ENCODE measurements around the gene PCBP3.
"Not testable (repeated sequence)": the region's sequence is repeated elsewhere in the genome, so short reads cannot be mapped to it uniquely, and the experiment has no call there.

PCBP3 gene

DNA sequence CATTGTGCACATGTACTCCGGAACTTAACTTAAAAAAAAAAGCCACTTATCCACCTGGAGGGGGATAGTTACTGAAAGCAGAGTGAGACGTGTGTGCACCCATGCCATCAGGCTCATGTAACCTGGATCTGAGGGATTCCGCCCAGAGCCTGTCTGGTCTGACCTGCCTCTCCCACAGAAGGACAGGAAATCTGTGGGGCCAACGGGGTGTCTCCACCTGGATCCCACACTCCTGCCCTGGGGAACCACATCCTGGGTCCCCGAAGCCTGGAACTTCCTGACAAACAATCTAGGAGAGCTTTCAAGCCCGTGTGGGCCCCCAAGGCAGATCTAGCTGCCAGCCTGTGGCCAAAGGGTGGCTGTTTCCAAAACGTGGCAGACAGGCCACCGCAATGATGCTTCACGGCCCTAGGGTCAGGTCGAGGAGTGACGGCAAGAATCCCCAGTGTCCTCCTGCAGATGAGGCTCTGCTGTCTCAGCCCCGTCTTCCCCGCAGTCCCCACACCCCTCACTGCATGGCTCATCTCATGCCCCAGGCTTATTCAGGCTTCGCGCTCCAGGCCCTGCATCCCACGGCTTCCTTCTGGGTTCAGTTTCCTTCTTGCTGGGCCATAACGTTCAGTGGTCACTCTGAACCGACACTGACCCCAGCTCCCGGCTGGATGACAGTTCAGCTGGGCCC, 21.0 kb upstream of the PCBP3 start:
- H2AFZ ChIP-seq (ENCODE audit: low read depth, low read length), result no peak overlapping the region
- WGBS, result 83% methylated on average over 19 of the region's 19 CpGs

DNA sequence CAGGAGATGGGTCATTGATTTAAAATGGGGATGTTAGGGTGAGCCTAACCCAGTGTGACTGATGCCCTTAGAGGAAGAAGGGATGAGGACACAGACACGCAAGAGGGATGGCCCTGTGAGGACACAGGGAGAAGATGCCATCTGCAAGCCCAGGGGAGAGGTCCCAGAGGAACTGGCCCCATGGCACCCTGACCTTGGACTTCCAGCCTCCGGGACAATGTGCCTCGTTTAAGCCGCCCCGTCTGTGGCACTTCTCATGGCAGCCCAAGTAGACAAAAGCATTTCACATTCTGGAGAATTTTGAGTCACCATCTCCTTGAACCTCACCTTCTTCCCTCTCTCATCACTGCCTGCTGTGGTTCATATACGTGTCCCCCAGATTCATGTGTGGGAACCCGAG, 20.1 kb upstream of the PCBP3 start:
- H2BK5ac ChIP-seq (ENCODE audit: low read depth, low read length, poor library complexity, severe bottlenecking), result no peak overlapping the region
- H2AK5ac ChIP-seq (ENCODE audit: low read length, severe bottlenecking), result no peak overlapping the region
- H3K27me3 ChIP-seq (ENCODE audit: control insufficient read depth in 1 of 2, insufficient read depth in 1 of 2, low read length in 2 of 2), result peaks cover 22 to 57% of the 10 kb centered on the region in 2 experiments
- H3K14ac ChIP-seq (ENCODE audit: low read length in 2 of 2), result no peak overlapping the region
- H3K4me1 ChIP-seq (ENCODE audit: control insufficient read depth, insufficient read depth, low read depth, low read length), result no peaks in the 10 kb centered on the region
- WGBS, result 87% methylated on average over 7 of the region's 7 CpGs
- no peak overlapping the region for H3K4ac ChIP-seq (ENCODE audit: low read depth in 1 of 2, low read length in 2 of 2)
- no peaks in the 10 kb centered on the region for H3K9me3 ChIP-seq (ENCODE audit: control insufficient read depth, low read length)
- no peak overlapping the region for H3K4me3 ChIP-seq (ENCODE audit: insufficient read depth in 1 of 2, low read depth in 1 of 2, low read length in 2 of 2)
- no peak for DNase-seq
- no peak overlapping the region for H2BK15ac ChIP-seq (ENCODE audit: low read depth, poor library complexity, severe bottlenecking)
- H2AFZ ChIP-seq (ENCODE audit: low read depth, low read length), result no peak overlapping the region
- H3K4me2 ChIP-seq (ENCODE audit: low read length, poor library complexity, severe bottlenecking), result no peak overlapping the region
- no peaks in the 10 kb centered on the region for H3K36me3 ChIP-seq (ENCODE audit: control insufficient read depth in 1 of 2, insufficient read depth in 2 of 2, low read depth in 1 of 2, low read length in 2 of 2)
- no peaks in the 10 kb centered on the region for H3K79me1 ChIP-seq (replicated peaks; ENCODE audit: low read length, poor library complexity, severe bottlenecking)
- H3K18ac ChIP-seq (ENCODE audit: low read depth in 1 of 2, low read length in 2 of 2), result no peak overlapping the region
- H2BK12ac ChIP-seq (ENCODE audit: low read length in 2 of 2), result no peak overlapping the region
- H4K8ac ChIP-seq (ENCODE audit: low read length), result no peak overlapping the region
- no peak overlapping the region for H4K91ac ChIP-seq (ENCODE audit: low read length)
- H3K27ac ChIP-seq (ENCODE audit: low read length, poor library complexity, severe bottlenecking), result no peak overlapping the region
- no peak overlapping the region for H3K9ac ChIP-seq (ENCODE audit: low read length)
- H2BK120ac ChIP-seq (ENCODE audit: low read depth, low read length), result no peak overlapping the region
- no peak overlapping the region for H3K23ac ChIP-seq (ENCODE audit: low read length in 2 of 2)

More for the DNA sequence above, 21.0 kb upstream of the PCBP3 start:
- Histone ChIP-seq H3K14ac (ENCODE audit: low read length in 2 of 2) (no peak overlapping the region), H3K4me3 (ENCODE audit: insufficient read depth in 1 of 2, low read depth in 1 of 2, low read length in 2 of 2) (no peak overlapping the region), H3K36me3 (ENCODE audit: control insufficient read depth in 1 of 2, insufficient read depth in 2 of 2, low read depth in 1 of 2, low read length in 2 of 2) (no peaks in the 10 kb centered on the region), H3K9ac (ENCODE audit: low read length) (no peak overlapping the region), H4K91ac (ENCODE audit: low read length) (no peak overlapping the region), H3K79me1 (replicated peaks; ENCODE audit: low read length, poor library complexity, severe bottlenecking) (no peaks in the 10 kb centered on the region), H2BK5ac (ENCODE audit: low read depth, low read length, poor library complexity, severe bottlenecking) (no peak overlapping the region), H3K4ac (ENCODE audit: low read depth in 1 of 2, low read length in 2 of 2) (no peak overlapping the region), H3K4me1 (ENCODE audit: control insufficient read depth, insufficient read depth, low read depth, low read length) (no peaks in the 10 kb centered on the region), H3K23ac (ENCODE audit: low read length in 2 of 2) (no peak overlapping the region), H3K9me3 (ENCODE audit: control insufficient read depth, low read length) (no peaks in the 10 kb centered on the region), H4K8ac (ENCODE audit: low read length) (no peak overlapping the region), H2BK120ac (ENCODE audit: low read depth, low read length) (no peak overlapping the region), H2BK15ac (ENCODE audit: low read depth, poor library complexity, severe bottlenecking) (no peak overlapping the region), H3K27ac (ENCODE audit: low read length, poor library complexity, severe bottlenecking) (no peak overlapping the region), H3K4me2 (ENCODE audit: low read length, poor library complexity, severe bottlenecking) (no peak overlapping the region), H2AK5ac (ENCODE audit: low read length, severe bottlenecking) (no peak overlapping the region), H2BK12ac (ENCODE audit: low read length in 2 of 2) (no peak overlapping the region), H3K18ac (ENCODE audit: low read depth in 1 of 2, low read length in 2 of 2) (no peak overlapping the region), H3K27me3 (ENCODE audit: control insufficient read depth in 1 of 2, insufficient read depth in 1 of 2, low read length in 2 of 2) (peaks cover 25 to 64% of the 10 kb centered on the region in 2 experiments)
- DNase-seq, result no peak

DNA sequence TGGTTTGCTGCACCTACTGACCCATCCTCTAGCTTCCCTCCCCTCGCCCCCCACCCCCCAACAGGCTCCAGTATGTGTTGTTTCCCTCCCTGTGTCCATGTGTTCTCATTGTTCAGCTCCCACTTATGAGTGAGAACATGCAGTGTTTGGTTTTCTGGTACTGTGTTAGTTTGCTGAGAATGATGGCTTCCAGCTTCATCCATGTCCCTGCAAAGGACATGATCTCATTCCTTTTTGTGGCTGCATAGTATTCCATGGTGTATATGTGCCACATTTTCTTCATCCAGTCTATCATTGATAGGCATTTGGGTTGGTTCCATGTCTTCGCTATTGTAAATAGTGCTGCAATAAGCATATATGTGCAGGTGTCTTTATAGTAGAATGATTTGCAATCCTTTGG, 17.4 kb upstream of the PCBP3 start:
- H3K79me1 ChIP-seq (replicated peaks; ENCODE audit: low read length, poor library complexity, severe bottlenecking); H2BK15ac ChIP-seq (ENCODE audit: low read depth, poor library complexity, severe bottlenecking); H3K4me1 ChIP-seq (ENCODE audit: control insufficient read depth, insufficient read depth, low read depth, low read length); H3K14ac ChIP-seq (ENCODE audit: low read length in 2 of 2); H2BK12ac ChIP-seq (ENCODE audit: low read length in 2 of 2); H2BK5ac ChIP-seq (ENCODE audit: low read depth, low read length, poor library complexity, severe bottlenecking); H3K4me3 ChIP-seq (ENCODE audit: insufficient read depth in 1 of 2, low read depth in 1 of 2, low read length in 2 of 2); H3K36me3 ChIP-seq (ENCODE audit: control insufficient read depth in 1 of 2, insufficient read depth in 2 of 2, low read depth in 1 of 2, low read length in 2 of 2); H2AK5ac ChIP-seq (ENCODE audit: low read length, severe bottlenecking); H2AFZ ChIP-seq (ENCODE audit: low read depth, low read length); H3K4ac ChIP-seq (ENCODE audit: low read depth in 1 of 2, low read length in 2 of 2); H3K18ac ChIP-seq (ENCODE audit: low read depth in 1 of 2, low read length in 2 of 2); H3K27ac ChIP-seq (ENCODE audit: low read length, poor library complexity, severe bottlenecking); H4K8ac ChIP-seq (ENCODE audit: low read length); H3K4me2 ChIP-seq (ENCODE audit: low read length, poor library complexity, severe bottlenecking); H3K9ac ChIP-seq (ENCODE audit: low read length); H2BK120ac ChIP-seq (ENCODE audit: low read depth, low read length); H3K9me3 ChIP-seq (ENCODE audit: control insufficient read depth, low read length); DNase-seq; H4K91ac ChIP-seq (ENCODE audit: low read length); H3K23ac ChIP-seq (ENCODE audit: low read length in 2 of 2): not testable (repeated sequence)
- WGBS, result 80% methylated on average over 1 of the region's 2 CpGs
- peaks cover 15 to 60% of the 10 kb centered on the region in 2 experiments for H3K27me3 ChIP-seq (ENCODE audit: control insufficient read depth in 1 of 2, insufficient read depth in 1 of 2, low read length in 2 of 2)

DNA sequence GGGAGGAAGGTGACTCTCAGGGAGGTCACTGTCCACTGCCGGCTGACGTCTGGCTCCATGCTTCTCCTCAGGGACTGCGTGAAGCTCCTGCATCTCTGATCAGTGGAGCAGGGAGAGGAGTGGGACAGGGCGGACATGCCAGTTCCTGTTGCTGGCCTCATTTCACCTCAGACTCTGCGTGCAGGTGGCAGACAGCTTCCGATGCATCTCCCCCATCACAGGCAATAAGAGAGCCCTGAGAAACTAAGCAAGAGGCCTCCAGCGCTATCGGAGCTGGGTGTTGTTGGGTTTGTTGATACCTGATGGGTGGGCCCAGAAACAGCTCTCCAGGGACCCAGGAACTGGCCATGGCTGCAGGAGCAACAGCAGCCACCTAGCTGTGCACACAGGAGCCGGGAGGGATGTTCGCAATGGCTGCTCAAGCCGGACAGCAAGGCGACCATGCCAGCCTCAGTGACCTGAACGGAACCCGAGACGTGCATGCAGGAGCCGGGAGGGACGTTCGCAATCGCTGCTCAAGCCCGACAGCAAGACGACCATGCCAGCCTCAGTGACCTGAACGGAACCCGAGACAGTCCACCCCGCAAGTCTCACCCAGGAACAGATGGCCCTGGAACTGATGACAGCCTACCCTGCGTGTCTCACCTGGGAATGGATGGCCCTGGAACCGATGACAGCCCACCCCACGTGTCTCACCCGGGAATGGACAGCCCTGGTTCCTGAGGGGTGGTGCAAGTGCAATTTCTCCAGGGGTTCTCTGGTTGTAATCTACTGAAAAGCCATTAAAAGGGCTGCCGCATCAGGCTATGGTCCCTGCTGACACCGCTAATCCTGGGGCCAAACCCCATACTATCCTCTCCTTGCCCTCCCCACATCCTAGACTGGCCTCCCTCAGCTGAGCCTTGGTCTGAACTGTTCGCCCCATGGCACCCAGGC, 14.2 kb upstream of the PCBP3 start:
- Histone ChIP-seq H2BK5ac (ENCODE audit: low read depth, low read length, poor library complexity, severe bottlenecking) (no peak overlapping the region), H3K27me3 (ENCODE audit: control insufficient read depth in 1 of 2, insufficient read depth in 1 of 2, low read length in 2 of 2) (peaks cover 10 to 52% of the 10 kb centered on the region in 2 experiments), H3K4me3 (ENCODE audit: insufficient read depth in 1 of 2, low read depth in 1 of 2, low read length in 2 of 2) (no peak overlapping the region), H2BK120ac (ENCODE audit: low read depth, low read length) (no peak overlapping the region), H3K27ac (ENCODE audit: low read length, poor library complexity, severe bottlenecking) (no peak overlapping the region), H3K4me1 (ENCODE audit: control insufficient read depth, insufficient read depth, low read depth, low read length) (peaks cover 2% of the 10 kb centered on the region), H2AFZ (ENCODE audit: low read depth, low read length) (no peak overlapping the region), H3K9ac (ENCODE audit: low read length) (no peak overlapping the region), H2AK5ac (ENCODE audit: low read length, severe bottlenecking) (no peak overlapping the region), H3K79me1 (replicated peaks; ENCODE audit: low read length, poor library complexity, severe bottlenecking) (no peaks in the 10 kb centered on the region), H4K8ac (ENCODE audit: low read length) (no peak overlapping the region), H3K9me3 (ENCODE audit: control insufficient read depth, low read length) (no peaks in the 10 kb centered on the region), H3K23ac (ENCODE audit: low read length in 2 of 2) (no peak overlapping the region), H4K91ac (ENCODE audit: low read length) (no peak overlapping the region), H3K36me3 (ENCODE audit: control insufficient read depth in 1 of 2, insufficient read depth in 2 of 2, low read depth in 1 of 2, low read length in 2 of 2) (no peaks in the 10 kb centered on the region), H2BK15ac (ENCODE audit: low read depth, poor library complexity, severe bottlenecking) (no peak overlapping the region), H3K4me2 (ENCODE audit: low read length, poor library complexity, severe bottlenecking) (no peak overlapping the region), H2BK12ac (ENCODE audit: low read length in 2 of 2) (no peak overlapping the region), H3K14ac (ENCODE audit: low read length in 2 of 2) (no peak overlapping the region), H3K18ac (ENCODE audit: low read depth in 1 of 2, low read length in 2 of 2) (no peak overlapping the region), H3K4ac (ENCODE audit: low read depth in 1 of 2, low read length in 2 of 2) (no peak overlapping the region)
- no peak for DNase-seq
- WGBS, result 89% methylated on average over 30 of the region's 31 CpGs
